ENCODE measurements around the gene PEX14. TPM values are rescaled to one million over a fixed set of nuclear protein-coding genes. Genes with fewer than 3 reads are reported as not detected.

Gene PEX14
- total and polyA plus RNA-seq, 2 donors (not counting 3 experiments of a cell fraction or from before 2014, with no cell fraction given): 19.5 to 26.5 TPM

GRCh38 chr1:10450836-10451235 lies 23.9 kb upstream of the PEX14 start:
- Histone ChIP-seq H3K36me3 (ENCODE audit: control insufficient read depth in 2 of 2, extremely low read depth in 1 of 2, insufficient read depth in 2 of 2, low read length in 2 of 2) (no peaks in the 10 kb centered on the region), H3K4me2 (ENCODE audit: insufficient read depth, low read length) (peak overlapping the region; percentile 84), H4K20me1 (replicated peaks; ENCODE audit: control insufficient read depth, extremely low read depth, insufficient read depth, low read length) (no peaks in the 10 kb centered on the region), H3K9ac (replicated peaks; ENCODE audit: extremely low read depth, insufficient read depth, low read length) (no peak overlapping the region), H3K9me1 (replicated peaks; ENCODE audit: control insufficient read depth, extremely low read depth, insufficient read depth, low read length) (no peaks in the 10 kb centered on the region), H2AFZ (ENCODE audit: low read depth, low read length) (no peak overlapping the region), H3K27me3 (ENCODE audit: control insufficient read depth in 2 of 2, insufficient read depth in 2 of 2, low read length in 2 of 2) (no peaks in the 10 kb centered on the region), H3K79me2 (ENCODE audit: control insufficient read depth, insufficient read depth, low read length) (no peaks in the 10 kb centered on the region), H3K4me1 (ENCODE audit: control insufficient read depth, extremely low read depth, insufficient read depth, low read length) (peaks cover 9% of the 10 kb centered on the region), H3K9me3 (replicated peaks; ENCODE audit: control insufficient read depth, insufficient read depth, low read length) (no peaks in the 10 kb centered on the region), H3K4me3 (replicated peaks in 1 of 3; ENCODE audit: insufficient read depth in 1 of 3, low read depth in 1 of 3, low read length in 3 of 3) (peak overlapping the region in 1 of 3 experiments; percentile 27), H3K27ac (ENCODE audit: insufficient read depth, low read depth, low read length) (no peak overlapping the region)
- CTCF ChIA-PET: interaction anchor here (0.6 kb wide), 1 partner anchor 1417 kb away, joined by 5 read pairs; no protein-coding TSS in a partner anchor
- no TSS peak for BruUV-seq (replicated peaks)
- intact Hi-C loops (cut with micrococcal nuclease): no loop called here
- no peak for DNase-seq (ENCODE audit: low read depth, low spot score)
- POLR2A ChIA-PET: interaction anchor here (0.6 kb wide), 1 partner anchor 9 kb away, joined by 4 read pairs; no protein-coding TSS in a partner anchor
- dilution Hi-C loops (cut with MboI; ENCODE audit: extremely low pct_ligation_motif_present, low sequenced_read_pairs): no loop called here
- FAIRE-seq: peak; percentile 4
- TF ChIP-seq EZH2 (IDR thresholded peaks at IDR 0.05; ENCODE audit: borderline replicate concordance, low read depth, low read length, severe bottlenecking) (no peak), POLR2AphosphoS5 (IDR thresholded peaks at IDR 0.05; ENCODE audit: insufficient read depth, low read depth, low read length) (no peak), MYC (IDR thresholded peaks at IDR 0.05; ENCODE audit: low read depth, low read length) (no peak), JUN (IDR thresholded peaks at IDR 0.05; ENCODE audit: borderline replicate concordance, insufficient read depth, insufficient read length, low read depth) (no peak), POLR2A (IDR thresholded peaks at IDR 0.05; ENCODE audit: low read depth, low read length) (no peak), GATA2 (IDR thresholded peaks at IDR 0.05; ENCODE audit: insufficient read depth, insufficient read length, low read depth, low read length) (no peak)
- TF ChIP-seq, protein P1, sequence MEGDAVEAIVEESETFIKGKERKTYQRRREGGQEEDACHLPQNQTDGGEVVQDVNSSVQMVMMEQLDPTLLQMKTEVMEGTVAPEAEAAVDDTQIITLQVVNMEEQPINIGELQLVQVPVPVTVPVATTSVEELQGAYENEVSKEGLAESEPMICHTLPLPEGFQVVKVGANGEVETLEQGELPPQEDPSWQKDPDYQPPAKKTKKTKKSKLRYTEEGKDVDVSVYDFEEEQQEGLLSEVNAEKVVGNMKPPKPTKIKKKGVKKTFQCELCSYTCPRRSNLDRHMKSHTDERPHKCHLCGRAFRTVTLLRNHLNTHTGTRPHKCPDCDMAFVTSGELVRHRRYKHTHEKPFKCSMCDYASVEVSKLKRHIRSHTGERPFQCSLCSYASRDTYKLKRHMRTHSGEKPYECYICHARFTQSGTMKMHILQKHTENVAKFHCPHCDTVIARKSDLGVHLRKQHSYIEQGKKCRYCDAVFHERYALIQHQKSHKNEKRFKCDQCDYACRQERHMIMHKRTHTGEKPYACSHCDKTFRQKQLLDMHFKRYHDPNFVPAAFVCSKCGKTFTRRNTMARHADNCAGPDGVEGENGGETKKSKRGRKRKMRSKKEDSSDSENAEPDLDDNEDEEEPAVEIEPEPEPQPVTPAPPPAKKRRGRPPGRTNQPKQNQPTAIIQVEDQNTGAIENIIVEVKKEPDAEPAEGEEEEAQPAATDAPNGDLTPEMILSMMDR (IDR thresholded peaks at IDR 0.05; ENCODE audit: extremely low read depth in 1 of 2, insufficient read depth in 1 of 2, low read depth in 1 of 2, low read length in 2 of 2): no peak

Data from endothelial cell of umbilical vein (primary cell).